ENCODE data around the gene ACSF2. TPM values are rescaled to one million over a fixed set of nuclear protein-coding genes. Genes with fewer than 3 reads are reported as not detected.

Gene ACSF2
- total RNA-seq, 1 donor from 2014 or later, result 56.1 TPM

DNA sequence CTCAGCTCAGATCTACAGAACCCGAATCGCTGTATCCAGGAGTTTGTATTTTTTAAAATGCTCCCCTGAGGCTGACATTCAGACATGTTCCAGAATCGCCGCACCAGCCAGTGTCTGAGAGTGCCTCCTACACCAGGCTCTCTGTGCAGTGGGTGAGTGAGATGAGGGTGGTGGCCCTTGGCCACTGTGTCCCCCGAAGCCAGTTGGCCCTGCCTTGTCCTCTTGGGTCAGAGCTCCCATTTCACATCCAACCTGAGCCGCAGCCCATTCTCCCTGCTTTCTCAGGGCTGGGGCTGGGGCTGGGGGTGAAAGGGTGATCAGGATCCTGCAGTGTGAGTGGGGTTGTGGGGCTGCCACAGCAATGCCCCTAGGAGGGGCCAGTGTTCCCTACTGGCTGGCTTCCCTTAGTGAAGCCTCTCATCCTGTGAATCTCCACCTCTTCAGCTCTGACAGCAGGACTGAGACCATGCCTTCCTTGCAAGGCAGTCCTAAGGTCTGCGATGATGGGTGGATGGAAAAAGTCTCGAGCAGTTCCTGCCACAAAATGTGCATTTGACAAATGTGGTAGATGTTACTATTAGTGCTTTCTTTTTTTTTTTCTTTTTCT, 69.3 kb downstream of the ACSF2 start:
- ATAC-seq (no peak), DNase-seq (ENCODE audit: low spot score) (no peak)

DNA sequence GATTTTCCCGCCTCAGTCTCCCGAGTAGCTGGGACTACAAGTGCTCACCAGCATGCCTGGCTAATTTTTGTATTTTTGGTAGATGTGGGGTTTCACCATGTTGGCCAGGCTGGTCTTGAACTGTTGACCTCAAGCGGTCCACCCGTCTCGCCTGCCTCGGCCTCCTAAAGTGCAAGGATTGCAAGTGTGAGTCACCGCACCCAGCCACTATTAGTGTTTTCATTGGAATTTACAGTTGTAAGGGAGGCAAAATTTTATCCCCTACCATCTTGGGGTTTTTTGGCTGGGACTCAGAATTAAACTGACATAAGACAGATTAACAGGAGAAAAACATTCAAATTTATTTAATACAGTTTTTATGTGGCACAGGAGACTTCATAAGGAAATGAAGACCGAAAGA, 69.9 kb downstream of the ACSF2 start:
- ATAC-seq, result no peak
- DNase-seq (ENCODE audit: low spot score), result no peak

DNA sequence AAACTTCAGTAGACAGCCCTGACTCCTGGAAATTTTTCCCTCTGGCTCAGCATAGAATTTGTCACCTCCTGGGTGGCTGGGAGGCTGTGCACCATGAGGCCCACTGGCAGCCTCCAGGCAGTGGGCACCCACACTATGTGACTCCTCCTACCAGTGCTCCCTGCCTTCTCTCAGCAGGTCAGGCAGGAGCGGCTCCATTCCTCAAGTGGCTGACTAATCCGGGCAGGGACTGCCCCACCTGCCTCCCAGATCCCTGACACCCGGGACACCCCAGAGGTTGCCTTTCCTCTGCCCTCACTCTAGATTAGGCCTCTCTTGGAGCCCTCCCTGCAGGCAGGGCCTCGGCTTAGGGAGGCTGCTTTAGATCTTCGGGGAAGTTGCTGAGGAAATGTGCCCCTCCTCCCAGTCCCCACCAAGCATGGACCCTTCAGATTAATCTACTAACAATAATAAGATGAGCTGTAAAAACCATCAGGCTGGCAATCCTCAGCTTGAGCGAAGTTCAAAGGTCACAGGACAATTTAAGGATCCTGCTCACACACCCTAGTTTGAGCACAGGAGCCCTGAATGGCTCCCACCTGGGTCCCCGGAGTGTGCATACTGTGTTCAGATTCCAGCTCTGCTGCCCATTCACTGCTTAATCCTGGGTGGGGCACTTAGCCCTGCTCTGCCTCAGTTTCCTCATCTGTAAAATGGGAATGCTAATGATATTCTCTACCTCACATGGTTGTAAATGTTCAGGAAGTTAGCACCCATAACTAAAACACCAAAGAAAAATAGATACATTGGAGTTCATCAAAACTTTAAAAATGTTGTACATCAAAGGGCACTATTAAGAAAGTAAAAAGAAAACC, 72.2 kb downstream of the ACSF2 start:
- ATAC-seq (no peak), DNase-seq (ENCODE audit: low spot score) (no peak)

DNA sequence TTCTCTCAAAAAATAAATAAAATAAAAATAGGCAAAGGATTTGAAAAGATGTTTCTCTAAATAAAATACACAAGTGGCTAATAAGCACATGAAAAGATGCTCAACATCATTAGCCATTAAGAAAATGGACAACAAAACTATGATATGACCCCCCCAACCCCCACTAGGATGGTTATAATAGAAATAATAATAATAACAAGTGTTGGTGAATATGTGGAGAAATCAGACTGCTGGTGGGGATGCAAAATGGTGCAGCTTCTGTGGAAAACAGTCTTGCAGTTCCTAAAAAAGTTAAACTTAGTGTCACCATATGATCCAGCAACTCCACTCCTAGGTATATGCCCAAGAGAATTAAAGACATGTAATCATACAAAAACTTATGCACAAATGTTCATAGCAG, 73.3 kb downstream of the ACSF2 start:
- DNase-seq (ENCODE audit: low spot score) (no peak), ATAC-seq (no peak)

DNA sequence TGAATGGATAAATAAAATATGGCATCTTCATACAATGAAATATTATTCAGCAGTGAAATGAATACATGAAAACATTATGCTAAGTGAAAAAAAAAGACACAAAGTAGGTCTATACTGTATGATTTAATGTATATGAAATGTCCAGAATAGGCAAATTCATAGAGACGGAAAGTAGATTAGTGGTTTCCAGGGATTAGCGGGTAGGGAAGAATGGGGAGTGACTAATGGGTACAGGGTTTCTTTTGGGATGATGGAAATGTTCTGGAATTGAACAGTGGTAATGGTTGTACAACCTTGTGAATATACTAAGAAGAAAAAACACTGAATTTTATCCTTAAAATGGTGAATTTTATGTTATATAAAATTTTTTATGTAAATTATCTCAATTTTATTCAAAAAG, 73.7 kb downstream of the ACSF2 start:
- DNase-seq (ENCODE audit: low spot score) (no peak), ATAC-seq (no peak)

- ATAC-seq (peak; percentile 50), DNase-seq (ENCODE audit: low spot score) (no peak)
Observed at GRCh38 chr17:50501054-50501453, 75.0 kb downstream of the ACSF2 start.

GRCh38 chr17:50502301-50502990, 76.4 kb downstream of the ACSF2 start:
- DNase-seq (ENCODE audit: low spot score) (no peak), ATAC-seq (no peak)

GRCh38 chr17:50505591-50506130, 79.6 kb downstream of the ACSF2 start:
- DNase-seq (ENCODE audit: low spot score) (no peak), ATAC-seq (no peak)

- DNase-seq (ENCODE audit: low spot score), result no peak
- ATAC-seq, result no peak
Observed at GRCh38 chr17:50506298-50506697, 80.3 kb downstream of the ACSF2 start.

- DNase-seq (ENCODE audit: low spot score) (peak; percentile 74), ATAC-seq (peak; percentile 88)
Observed at GRCh38 chr17:50507871-50508572, 82.0 kb downstream of the ACSF2 start, which contains the start of gene MYCBPAP. Gene MYCBPAP, plus strand, starts transcription at chr17:50508439. Its CDS starts 236 bp downstream, at chr17:50508675.

DNA sequence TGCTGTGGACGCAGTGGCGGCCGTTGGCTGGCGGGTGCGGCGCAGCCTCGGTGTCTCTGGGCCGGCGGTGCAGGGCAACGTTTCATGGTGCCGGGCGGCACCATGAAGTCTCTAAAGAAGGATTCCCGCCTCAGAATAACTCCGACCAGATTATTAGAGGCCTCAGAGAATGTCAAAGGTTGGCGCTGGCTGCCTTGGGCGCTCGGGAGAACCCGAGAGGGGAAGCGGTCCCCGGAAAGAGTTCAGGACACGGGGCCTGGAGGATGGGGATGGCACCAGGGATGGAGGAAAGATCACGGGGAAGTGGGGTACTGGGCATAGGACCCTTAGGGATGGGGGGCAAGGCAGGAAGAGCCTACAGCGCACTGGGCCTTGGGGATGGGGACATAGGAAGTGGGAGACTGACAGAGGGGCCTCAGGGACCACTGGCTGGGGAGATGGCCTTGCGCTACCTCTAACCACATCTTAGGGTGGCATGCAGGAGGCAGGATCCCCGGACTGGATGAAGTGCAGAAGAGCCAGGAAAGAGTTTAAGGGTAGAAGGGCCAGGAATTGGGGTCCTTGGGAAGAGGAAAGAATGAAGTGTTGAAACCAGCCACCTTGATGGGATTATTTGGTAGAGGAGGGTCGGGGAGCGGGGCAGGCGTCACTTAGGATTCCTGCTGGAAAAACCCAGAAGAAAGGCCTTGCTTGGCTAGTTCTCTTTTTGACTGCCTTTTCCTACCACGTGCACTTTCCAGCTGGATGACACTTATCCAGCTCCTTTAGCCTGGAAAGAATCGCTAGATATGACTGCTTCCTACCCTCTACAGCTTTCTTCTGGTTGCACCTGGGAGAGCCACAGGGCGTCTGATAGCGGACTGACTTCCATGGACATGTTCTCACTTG, 82.8 kb downstream of the ACSF2 start:
- ATAC-seq, result no peak
- no peak for DNase-seq (ENCODE audit: low spot score)

- ATAC-seq, result no peak
- DNase-seq (ENCODE audit: low spot score), result no peak
Observed at GRCh38 chr17:50511058-50511457, 85.0 kb downstream of the ACSF2 start.

DNA sequence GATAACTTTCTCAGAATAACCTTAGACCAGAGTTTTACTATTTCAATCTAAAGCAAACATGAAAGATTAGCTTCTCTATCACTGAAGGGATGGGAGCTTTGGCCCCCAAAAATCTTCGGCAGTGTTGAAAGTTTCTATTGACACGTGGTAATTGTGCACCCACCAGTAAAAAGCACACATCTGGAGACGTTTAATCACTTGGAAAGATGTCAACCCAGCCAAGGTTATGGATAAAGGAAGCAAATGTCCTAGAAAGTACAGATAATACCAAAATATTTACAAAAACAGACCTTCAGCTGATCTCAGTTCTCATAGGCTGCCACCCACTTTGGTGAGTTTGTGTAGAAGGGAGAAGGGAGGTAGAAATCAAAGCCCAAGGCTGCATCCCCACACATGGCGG, 87.5 kb downstream of the ACSF2 start:
- no peak for ATAC-seq
- no peak for DNase-seq (ENCODE audit: low spot score)

GRCh38 chr17:50514388-50514787, 88.4 kb downstream of the ACSF2 start:
- no peak for DNase-seq (ENCODE audit: low spot score)
- peak; percentile 20 for ATAC-seq

DNA sequence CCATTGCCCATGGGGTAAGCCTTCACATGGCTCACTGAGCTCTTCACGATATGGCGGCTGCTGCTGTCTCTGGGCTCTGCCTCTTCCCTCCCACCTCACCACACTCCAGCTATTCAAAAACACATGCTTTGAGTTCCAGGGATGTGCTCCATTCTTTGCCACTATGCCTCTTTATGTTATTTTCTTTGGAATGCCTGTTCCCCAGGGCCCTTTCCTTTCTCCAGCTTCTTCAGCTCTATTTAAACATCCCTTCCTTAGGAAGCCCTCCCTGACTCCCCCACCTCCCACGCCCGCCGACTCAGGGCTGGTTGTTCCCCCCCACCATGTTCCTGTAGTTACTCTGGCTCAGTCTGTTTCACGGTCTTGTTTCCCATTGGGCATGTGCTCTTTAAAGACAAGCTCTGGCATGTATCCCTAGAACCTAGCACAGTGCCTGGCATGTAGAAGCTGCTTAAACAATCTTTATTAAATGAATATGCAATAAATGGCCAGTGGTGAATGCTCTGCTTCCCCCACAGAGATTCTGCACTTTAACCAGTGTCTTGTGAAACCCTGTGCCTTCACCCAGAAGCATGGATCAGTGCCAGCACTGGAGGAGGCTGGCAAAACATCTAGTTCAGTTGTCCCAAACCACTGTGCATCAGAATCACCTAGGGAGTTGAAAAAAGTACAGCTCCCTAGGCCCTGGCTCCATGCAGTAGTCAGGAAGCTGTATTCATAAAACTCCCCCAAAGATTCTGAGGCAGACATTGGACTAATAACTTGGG, 89.1 kb downstream of the ACSF2 start:
- ATAC-seq (peak; percentile 92), DNase-seq (ENCODE audit: low spot score) (peak; percentile 90)

GRCh38 chr17:50517011-50517410, 91.0 kb downstream of the ACSF2 start:
- no peak for DNase-seq (ENCODE audit: low spot score)
- ATAC-seq, result no peak

- DNase-seq (ENCODE audit: low spot score) (no peak), ATAC-seq (no peak)
Observed at GRCh38 chr17:50517504-50518383, 91.7 kb downstream of the ACSF2 start.

GRCh38 chr17:50518384-50519023, 92.5 kb downstream of the ACSF2 start:
- DNase-seq (ENCODE audit: low spot score) (no peak), ATAC-seq (peak; percentile 55)

Measured in left lobe of liver (tissue), 2 donors.